Sciatic nerve (tissue), 2 donors: Measurements from ENCODE around the gene GRID1. TPM values are rescaled to one million over a fixed set of nuclear protein-coding genes. Genes with fewer than 3 reads are reported as not detected.

Experiments used
- ATAC-seq: fragments of 200-7000 bp; cut with Tn5 transposase; one replicate; pipeline ENCODE4 v1.9.1; 2020; ENCODE audit warnings: mild to moderate bottlenecking, moderate library complexity
- DNase-seq: peaks from one replicate; pipeline ENCODE4 v3.0.0-alpha.2; 2020; ENCODE audit warnings: low spot score
- intact Hi-C: fragments of 100-400 bp; cut with DNase I; formaldehyde crosslinking; loops from one replicate; pipeline ENCODE4 v1.14.2; 2022
- total RNA-seq: library from RNA; stranded (reverse); fragmentation: NEBNext Ultra II Directional; extraction: Animal tissue kit (Norgen Biotek cat#: 25700); gene quantifications from one replicate; pipeline ENCODE4 v1.2.1, GENCODE V29; 2021
- donor health status: DM: no; HTN: no; CAD: no.
- donor health status: DM: no; HTN: no; CAD: no.

The GRID1 gene
- total RNA-seq, 1 donor from 2014 or later, result 15.4 TPM

- DNase-seq (no peak), ATAC-seq (no peak)
- intact Hi-C loops, result no loop called here
Measured at GRCh38 chr10:86373251-86373650, 6.7 kb upstream of the GRID1 start.

GRCh38 chr10:86372784-86373239 lies 6.2 kb upstream of the GRID1 start:
- ATAC-seq, result no peak
- no peak for DNase-seq
- intact Hi-C loops, result no loop called here

- DNase-seq (no peak), ATAC-seq (no peak)
- intact Hi-C loops, result no loop called here
Measured at GRCh38 chr10:86372119-86372783, 5.7 kb upstream of the GRID1 start.

GRCh38 chr10:86371691-86372090 lies 5.1 kb upstream of the GRID1 start:
- ATAC-seq (no peak), DNase-seq (no peak)
- intact Hi-C loops, result no loop called here

GRCh38 chr10:86371116-86371515 lies 4.5 kb upstream of the GRID1 start:
- intact Hi-C loops, result no loop called here
- DNase-seq, result no peak
- ATAC-seq, result no peak

GRCh38 chr10:86370006-86370585 lies 3.5 kb upstream of the GRID1 start:
- ATAC-seq (no peak), DNase-seq (peak; percentile 31)
- intact Hi-C loops, result no loop called here

- DNase-seq (peak; percentile 21), ATAC-seq (no peak)
- intact Hi-C loops, result no loop called here
Measured at GRCh38 chr10:86368987-86369386, 2.4 kb upstream of the GRID1 start.

- intact Hi-C loops, result no loop called here
- no peak for ATAC-seq
- DNase-seq, result no peak
Measured at GRCh38 chr10:86368046-86368445, 1.5 kb upstream of the GRID1 start.

GRCh38 chr10:86367152-86367951 lies 757 bp upstream of the GRID1 start:
- intact Hi-C loops, result no loop called here
- ATAC-seq (peak; percentile 4), DNase-seq (peak; percentile 66)

- ATAC-seq, result peak; percentile 25
- intact Hi-C loops, result no loop called here
- no peak for DNase-seq
Measured at GRCh38 chr10:86366902-86367151, 232 bp upstream of the GRID1 start.

GRCh38 chr10:86365346-86366032 lies 1.1 kb downstream of the GRID1 start:
- DNase-seq, result peak; percentile 59
- intact Hi-C loops, result no loop called here
- peak; percentile 49 for ATAC-seq

GRCh38 chr10:86364491-86365345 lies 1.9 kb downstream of the GRID1 start:
- ATAC-seq (peak; percentile 43), DNase-seq (peak; percentile 61)
- intact Hi-C loops, result no loop called here

- ATAC-seq, result no peak
- DNase-seq, result peak; percentile 54
- intact Hi-C loops, result no loop called here
Measured at GRCh38 chr10:86363833-86364490, 2.6 kb downstream of the GRID1 start.

GRCh38 chr10:86363184-86363832 lies 3.3 kb downstream of the GRID1 start:
- peak; percentile 63 for DNase-seq
- intact Hi-C loops, result no loop called here
- ATAC-seq, result no peak

GRCh38 chr10:86362586-86363183 lies 3.9 kb downstream of the GRID1 start:
- no peak for ATAC-seq
- intact Hi-C loops, result no loop called here
- peak; percentile 54 for DNase-seq

- ATAC-seq, result no peak
Measured at GRCh38 chr10:86362129-86362527, 4.5 kb downstream of the GRID1 start.

More at GRCh38 chr10:86362129-86362527, 4.5 kb downstream of the GRID1 start:
- intact Hi-C loops, result no loop called here
- peak; percentile 18 for DNase-seq
